Subcutaneous preadipocyte (primary cell): Measurements from ENCODE around the gene TIMM23. TPM values are rescaled to one million over a fixed set of nuclear protein-coding genes. Genes with fewer than 3 reads are reported as not detected.

Experiments
- small RNA-seq: library from RNA; depleted of rRNA; stranded (forward); fragments of <200 nt; gene quantifications from one replicate; pipeline ENCODE3, GENCODE V24; 2012
- total RNA-seq: library from RNA; depleted of rRNA; stranded (reverse); fragments of >200 nt; gene quantifications from 2 replicates; pipeline ENCODE4 v1.2.3, GENCODE V29; 2012

Gene TIMM23
- total RNA-seq: 56.7 and 59.2 TPM in 2 replicates

GRCh38 chr10:45972106-45972812 is at the start of gene TIMM23:
Gene TIMM23 (plus strand): TSS chr10:45972489. CDS start chr10:45972625, 136 bp downstream.

GRCh38 chr10:46030091-46030937 is 58.0 kb downstream of the TIMM23 start, which contains the start of gene NCOA4:
Gene NCOA4 (minus strand): TSS chr10:46030623. CDS start chr10:46016680, 13,943 bp downstream.

GRCh38 chr10:46046261-46046660 is 74.0 kb downstream of the TIMM23 start, which contains the start of gene MSMB:
Gene MSMB (minus strand): TSS chr10:46046269. CDS start chr10:46046237, 32 bp downstream.

Small RNAs within 50 kb of the gene (small RNA-seq; reads per million reads assigned to genes)
- not detected for gene SNORA74C-1

Other genes starting within 250 kb of the TIMM23 start
- gene WASHC2C, start 245.2 kb upstream of the TIMM23 start, total RNA-seq: 32.7 and 39.3 TPM in 2 replicates
- gene AGAP4, start 125.0 kb upstream of the TIMM23 start, total RNA-seq: 1.8 and 4.5 TPM in 2 replicates
- 150 and 180 TPM in 2 replicates for gene NCOA4, start 58.1 kb downstream of the TIMM23 start, total RNA-seq
- gene MSMB, start 73.8 kb downstream of the TIMM23 start, total RNA-seq: not detected in 2 replicates